GM23338 (cell line): ENCODE results near the gene CBLN3. TPM values are rescaled to one million over a fixed set of nuclear protein-coding genes. Genes with fewer than 3 reads are reported as not detected.

Experiments used
- ATAC-seq: fragments of 200-7000 bp; cut with Tn5 transposase; 3 replicates; pipeline ENCODE4 v1.9.1; 2020
- DNase-seq: peaks from one replicate; pipeline ENCODE4 v3.0.0-alpha.2; 2015; ENCODE audit warnings: low spot score
- H2AFZ ChIP-seq: fragments of 200-600 bp; sonication (generic); 2 replicates; pipeline ENCODE4 v1.8.0; 2016; ENCODE audit warnings: antibody characterized with exemption, mild to moderate bottlenecking, moderate library complexity
- H3F3A ChIP-seq: fragments of 200-600 bp; sonication (generic); replicated peaks from 2 replicates; pipeline ENCODE4 v1.8.0; 2017; ENCODE audit warnings: antibody characterized with exemption, mixed run types, low read depth
- H3K27ac ChIP-seq: fragments of 200-600 bp; sonication (generic); 2 replicates; pipeline ENCODE4 v1.6.1; 2016; ENCODE audit warnings: low read depth
- H3K27me3 ChIP-seq: fragments of 200-600 bp; sonication (generic); 2 replicates; pipeline ENCODE4 v1.8.0; 2016; ENCODE audit warnings: mild to moderate bottlenecking, mixed run types, moderate library complexity; ENCODE audit not compliant: insufficient read depth
- H3K36me3 ChIP-seq: fragments of 200-600 bp; sonication (generic); 2 replicates; pipeline ENCODE4 v1.8.0; 2016; ENCODE audit warnings: mild to moderate bottlenecking; ENCODE audit not compliant: insufficient read depth
- H3K4me1 ChIP-seq: fragments of 200-600 bp; sonication (generic); 2 replicates; pipeline ENCODE4 v1.8.0; 2016; ENCODE audit warnings: mild to moderate bottlenecking, moderate library complexity; ENCODE audit not compliant: insufficient read depth
- H3K4me2 ChIP-seq: fragments of 200-600 bp; sonication (generic); 2 replicates; pipeline ENCODE4 v1.7.1; 2017; ENCODE audit warnings: mixed run types
- H3K4me3 ChIP-seq: fragments of 200-600 bp; sonication (generic); 2 replicates; pipeline ENCODE4 v1.6.1; 2016; ENCODE audit warnings: mixed run types
- H3K79me2 ChIP-seq: fragments of 200-600 bp; sonication (generic); replicated peaks from 2 replicates; pipeline ENCODE4 v1.8.0; 2017; ENCODE audit warnings: mild to moderate bottlenecking; ENCODE audit not compliant: insufficient read depth
- H3K9me2 ChIP-seq: fragments of 200-600 bp; sonication (generic); 2 replicates; pipeline ENCODE4 v1.8.0; 2017; ENCODE audit not compliant: insufficient read depth
- H4K20me1 ChIP-seq: fragments of 200-600 bp; sonication (generic); replicated peaks from 2 replicates; pipeline ENCODE4 v1.8.0; 2017; ENCODE audit warnings: mild to moderate bottlenecking; ENCODE audit not compliant: insufficient read depth
- H3K27ac Mint-ChIP-seq: 2 replicates; pipeline ENCODE4 v1.8.0; 2020; ENCODE audit warnings: inconsistent platforms, mild to moderate bottlenecking, moderate library complexity, mixed read lengths
- H3K27me3 Mint-ChIP-seq: 3 replicates; pipeline ENCODE4 v1.8.0; 2022; ENCODE audit warnings: low read depth, mild to moderate bottlenecking, moderate library complexity, mixed read lengths, inconsistent platforms; ENCODE audit not compliant: insufficient read depth, poor library complexity
- H3K36me3 Mint-ChIP-seq: 3 replicates; pipeline ENCODE4 v1.8.0; 2021; ENCODE audit warnings: low read depth, mild to moderate bottlenecking, inconsistent platforms, moderate library complexity, mixed read lengths
- H3K4me1 Mint-ChIP-seq: 3 replicates; pipeline ENCODE4 v1.8.0; 2020; ENCODE audit warnings: mild to moderate bottlenecking, inconsistent platforms, mixed read lengths
- H3K4me3 Mint-ChIP-seq: 3 replicates; pipeline ENCODE4 v1.8.0; 2021; ENCODE audit warnings: moderate library complexity, mild to moderate bottlenecking, inconsistent platforms, mixed read lengths
- H3K9me3 Mint-ChIP-seq: 3 replicates; pipeline ENCODE4 v1.8.0; 2020; ENCODE audit warnings: moderate library complexity, mild to moderate bottlenecking, inconsistent platforms, mixed read lengths
- ETS1 ChIP-seq: IDR thresholded peaks from 2 replicates; pipeline ENCODE4 v1.6.1; 2016; ENCODE audit warnings: antibody characterized with exemption
- EZH2 ChIP-seq: fragments of 200-600 bp; sonication (generic); IDR thresholded peaks from one replicate; pipeline ENCODE4 v1.8.0; 2017; ENCODE audit warnings: antibody characterized with exemption, mild to moderate bottlenecking, low read depth; ENCODE audit not compliant: unreplicated experiment
- JUNB ChIP-seq: IDR thresholded peaks from one replicate; pipeline ENCODE4 v1.6.1; 2016; ENCODE audit warnings: antibody characterized with exemption; ENCODE audit not compliant: unreplicated experiment
- POLR2AphosphoS5 ChIP-seq: IDR thresholded peaks from 2 replicates; pipeline ENCODE4 v1.6.1; 2016; ENCODE audit warnings: antibody characterized with exemption, low read depth
- ZNF462 ChIP-seq: fragments of 250-450 bp; sonication (Bioruptor Pico); IDR thresholded peaks from 2 replicates; pipeline ENCODE4 v1.5.0; 2020; ENCODE audit warnings: mild to moderate bottlenecking, moderate library complexity
- polyA plus RNA-seq: library from polyadenylated mRNA; unstranded; fragments of >200 nt; fragmentation: Nextera tagmentation; extraction: Ambion mirVana; gene quantifications from 2 replicates; pipeline ENCODE4 v1.2.1, GENCODE V29; 2016
- total RNA-seq: library from RNA; depleted of rRNA; stranded (reverse); fragments of >200 nt; shearing (Covaris generic); gene quantifications from 2 replicates; pipeline ENCODE4 v1.2.3, GENCODE V29; 2014

Gene CBLN3
- total and polyA plus RNA-seq, 2 experiments from 2014 or later: 0.07 to 0.19 TPM

GRCh38 chr14:24397639-24398292 lies 31.7 kb downstream of the CBLN3 start (continued):
- TF ChIP-seq ZNF462 (CRISPR knock-in tag): no peak
- no peak for TF ChIP-seq ETS1
- no peak for TF ChIP-seq EZH2
- no peak for TF ChIP-seq POLR2AphosphoS5

GRCh38 chr14:24395609-24396582 lies 33.6 kb downstream of the CBLN3 start:
- H3K27ac Mint-ChIP-seq: no peak overlapping the region
- H3K4me3 Mint-ChIP-seq: no peak overlapping the region
- TF ChIP-seq ZNF462 (CRISPR knock-in tag) (no peak), JUNB (no peak)

More at GRCh38 chr14:24395609-24396582, 33.6 kb downstream of the CBLN3 start:
- Histone ChIP-seq H3K4me2 (no peak overlapping the region), H3K36me3 (no peaks in the 10 kb centered on the region), H3K79me2 (no peaks in the 10 kb centered on the region), H3F3A (no peaks in the 10 kb centered on the region), H3K27me3 (peaks cover 18% of the 10 kb centered on the region; the same call in 1 of the 2 replicates), H4K20me1 (no peaks in the 10 kb centered on the region; the same call in 1 of the 2 replicates), H3K4me3 (no peak overlapping the region), H3K27ac (no peak overlapping the region), H3K9me2 (no peaks in the 10 kb centered on the region), H3K4me1 (peaks cover 24% of the 10 kb centered on the region; the same call in 1 of the 2 replicates), H2AFZ (peak overlapping the region; percentile 43; the same call in 1 of the 2 replicates)
- peaks cover 12% of the 10 kb centered on the region for H3K27me3 Mint-ChIP-seq
- DNase-seq (no peak), ATAC-seq (no peak)
- no peaks in the 10 kb centered on the region for H3K36me3 Mint-ChIP-seq
- H3K9me3 Mint-ChIP-seq: no peaks in the 10 kb centered on the region
- H3K4me1 Mint-ChIP-seq: peaks cover 43% of the 10 kb centered on the region
